ENCODE measurements around the gene KIAA1671.

Gene KIAA1671

DNA sequence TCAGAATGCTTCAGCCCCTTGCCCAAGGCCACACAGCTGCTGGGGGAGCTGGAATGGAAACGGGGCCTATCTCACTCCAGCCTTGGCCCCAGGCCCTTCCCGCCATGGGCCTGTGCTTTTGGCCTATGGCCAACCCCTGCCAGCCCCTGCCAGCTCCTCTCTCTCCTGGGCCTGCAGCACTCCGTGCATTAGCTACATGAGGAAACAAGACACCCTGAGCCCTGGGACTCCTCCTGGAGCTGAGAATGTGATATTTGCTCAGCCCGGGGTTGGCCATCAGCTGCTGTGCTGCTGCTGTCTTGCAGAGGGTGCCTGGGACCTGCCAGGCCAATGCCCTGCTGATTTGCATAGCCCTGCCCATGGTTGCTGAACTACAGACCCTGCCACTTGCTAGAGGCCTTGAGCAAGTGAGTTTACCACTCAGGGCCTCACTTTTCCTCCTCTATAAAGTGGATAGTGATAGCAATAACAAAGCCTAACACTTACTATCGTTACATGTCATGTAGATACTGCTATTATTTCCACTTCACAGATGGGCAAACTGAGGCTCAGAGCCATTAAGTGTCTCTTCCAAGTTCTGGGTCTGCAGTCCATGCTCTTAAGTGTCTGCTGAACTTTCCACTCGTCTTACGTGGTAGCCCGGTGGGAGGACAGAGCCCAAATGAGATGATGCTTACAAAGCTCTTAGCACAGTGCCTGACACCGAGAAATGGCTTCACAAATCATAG, 99.6 kb downstream of the KIAA1671 start:
- DNase-seq (ENCODE audit: extremely low read depth, low read depth): no peak
- TF ChIP-seq, protein P1, sequence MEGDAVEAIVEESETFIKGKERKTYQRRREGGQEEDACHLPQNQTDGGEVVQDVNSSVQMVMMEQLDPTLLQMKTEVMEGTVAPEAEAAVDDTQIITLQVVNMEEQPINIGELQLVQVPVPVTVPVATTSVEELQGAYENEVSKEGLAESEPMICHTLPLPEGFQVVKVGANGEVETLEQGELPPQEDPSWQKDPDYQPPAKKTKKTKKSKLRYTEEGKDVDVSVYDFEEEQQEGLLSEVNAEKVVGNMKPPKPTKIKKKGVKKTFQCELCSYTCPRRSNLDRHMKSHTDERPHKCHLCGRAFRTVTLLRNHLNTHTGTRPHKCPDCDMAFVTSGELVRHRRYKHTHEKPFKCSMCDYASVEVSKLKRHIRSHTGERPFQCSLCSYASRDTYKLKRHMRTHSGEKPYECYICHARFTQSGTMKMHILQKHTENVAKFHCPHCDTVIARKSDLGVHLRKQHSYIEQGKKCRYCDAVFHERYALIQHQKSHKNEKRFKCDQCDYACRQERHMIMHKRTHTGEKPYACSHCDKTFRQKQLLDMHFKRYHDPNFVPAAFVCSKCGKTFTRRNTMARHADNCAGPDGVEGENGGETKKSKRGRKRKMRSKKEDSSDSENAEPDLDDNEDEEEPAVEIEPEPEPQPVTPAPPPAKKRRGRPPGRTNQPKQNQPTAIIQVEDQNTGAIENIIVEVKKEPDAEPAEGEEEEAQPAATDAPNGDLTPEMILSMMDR (IDR thresholded peaks at IDR 0.05; ENCODE audit: low read depth, low read length): no peak

DNA sequence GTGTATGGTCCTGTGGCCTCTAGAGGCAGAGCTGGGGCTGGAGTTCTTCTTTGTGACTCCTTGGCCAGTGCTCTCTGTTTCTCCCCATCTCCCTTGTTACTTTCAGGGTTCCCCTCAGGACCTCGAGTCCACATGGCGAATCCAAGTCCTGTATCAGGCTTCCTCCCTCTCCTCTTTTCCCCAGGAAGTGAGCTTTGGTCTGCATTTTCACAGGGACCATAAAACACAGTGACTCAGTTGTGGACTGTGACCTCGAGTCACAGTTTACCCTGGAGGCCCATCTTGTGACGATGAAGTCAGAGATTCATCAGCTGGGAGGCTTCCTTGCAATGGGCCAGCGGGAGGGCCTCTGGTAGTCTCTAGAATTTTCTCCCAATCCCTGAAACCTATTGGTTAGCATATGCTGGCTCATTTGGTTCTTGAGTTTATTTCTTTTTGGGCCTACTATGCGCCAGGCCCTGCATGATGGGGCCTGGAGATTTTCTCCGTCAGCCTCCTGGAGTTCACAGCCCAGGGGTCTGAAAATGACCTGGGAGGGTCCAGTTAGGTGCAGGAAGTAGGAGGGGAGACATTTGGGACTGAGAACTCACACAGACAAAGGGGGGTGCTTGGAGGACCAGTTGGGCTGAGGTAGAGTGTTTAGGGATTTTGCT, 100.8 kb downstream of the KIAA1671 start:
- TF ChIP-seq, protein P1 (IDR thresholded peaks at IDR 0.05; ENCODE audit: low read depth, low read length): no peak
- no peak for DNase-seq (ENCODE audit: extremely low read depth, low read depth)

DNA sequence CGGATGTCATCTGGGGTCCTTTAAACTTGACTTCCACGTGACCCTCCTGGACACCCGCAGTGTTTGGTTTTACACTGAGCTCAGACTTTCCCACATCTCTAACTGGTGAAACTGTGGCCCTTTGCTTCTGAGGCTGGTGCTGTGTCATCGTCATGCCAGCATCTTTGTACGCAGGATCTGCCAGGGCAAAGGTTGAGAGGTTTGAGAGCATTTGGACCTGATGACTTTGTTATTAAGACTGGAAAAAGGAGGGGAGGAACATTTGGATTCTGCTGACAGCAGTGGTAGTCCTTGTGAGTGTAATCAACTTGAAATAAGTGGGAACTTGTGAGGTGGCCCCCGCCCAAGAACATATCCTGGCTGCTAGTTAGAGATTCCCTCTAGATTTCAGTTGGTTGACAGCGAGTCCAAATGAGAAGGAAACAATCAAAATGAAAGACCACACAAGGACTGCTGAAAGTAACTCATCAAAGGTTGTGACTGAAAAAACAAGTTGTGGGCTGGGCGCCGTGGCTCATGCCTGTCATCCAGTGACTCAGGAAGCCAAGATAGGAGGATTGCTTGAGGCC, 102.5 kb downstream of the KIAA1671 start:
- TF ChIP-seq, protein P1 (IDR thresholded peaks at IDR 0.05; ENCODE audit: low read depth, low read length): no peak
- DNase-seq (ENCODE audit: extremely low read depth, low read depth): no peak

DNA sequence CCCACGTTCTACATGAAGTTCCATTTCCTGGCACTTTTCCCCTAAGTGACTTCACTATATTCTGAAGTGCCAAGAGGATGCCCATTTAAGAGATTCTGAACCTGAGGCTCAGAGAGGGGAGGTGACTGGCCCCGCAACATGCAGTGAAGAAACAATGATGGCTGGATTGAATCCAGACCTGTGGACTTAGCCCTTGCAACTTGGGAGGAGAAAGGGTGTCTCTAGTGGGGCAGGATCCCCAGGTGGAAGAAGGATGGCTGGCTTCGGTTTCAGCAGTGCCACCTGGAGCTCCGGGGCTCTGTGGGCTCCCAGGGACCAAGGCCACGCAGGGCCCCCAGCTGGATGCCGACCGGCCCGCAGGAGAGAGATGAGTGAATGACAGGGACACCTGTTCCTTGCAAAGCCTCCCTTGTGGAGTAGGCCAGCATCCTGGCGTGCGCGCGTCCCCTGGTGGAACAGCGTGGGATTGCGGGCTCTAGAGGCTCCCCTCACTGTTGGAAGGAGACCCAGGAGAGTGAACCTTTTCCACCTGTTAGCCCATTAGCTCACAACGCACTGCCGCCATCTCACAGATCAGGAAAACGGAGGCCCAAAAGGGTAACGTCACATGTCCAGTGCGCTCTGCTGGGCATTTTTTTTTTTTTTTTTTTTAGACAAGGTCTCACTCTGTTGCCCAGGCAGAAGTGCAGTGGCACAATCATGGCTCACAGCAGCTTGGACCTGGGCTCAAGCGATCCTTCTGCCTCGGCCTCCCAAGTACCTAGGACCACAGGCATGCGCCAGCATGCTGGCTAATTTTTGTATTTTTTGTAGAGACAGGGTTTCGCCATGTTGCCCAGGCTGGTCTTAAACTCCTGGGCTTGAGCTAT, 104.7 kb downstream of the KIAA1671 start:
- DNase-seq (ENCODE audit: extremely low read depth, low read depth): no peak
- TF ChIP-seq, protein P1 (IDR thresholded peaks at IDR 0.05; ENCODE audit: low read depth, low read length): peak; percentile 91

DNA sequence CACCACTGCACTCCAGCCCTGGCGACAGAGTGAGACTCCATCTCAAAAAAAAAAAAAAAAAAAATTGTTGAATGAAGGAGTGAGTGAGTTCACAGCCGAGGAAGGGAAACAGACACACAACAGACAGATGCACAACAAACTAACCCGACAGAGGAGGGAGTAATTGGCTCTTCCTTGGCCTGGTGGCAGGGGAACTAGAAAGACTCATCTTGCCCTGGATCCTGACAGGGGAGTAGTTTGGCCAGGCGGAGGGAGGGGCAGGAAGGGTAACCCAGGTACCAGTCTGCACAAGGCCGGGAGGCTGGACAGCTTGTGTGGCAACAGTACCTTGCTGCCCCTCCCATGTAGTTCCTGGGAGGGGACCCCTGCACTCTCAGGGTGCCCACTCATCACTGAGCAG, 106.9 kb downstream of the KIAA1671 start:
- no peak for DNase-seq (ENCODE audit: extremely low read depth, low read depth)
- TF ChIP-seq, protein P1 (IDR thresholded peaks at IDR 0.05; ENCODE audit: low read depth, low read length): no peak

DNA sequence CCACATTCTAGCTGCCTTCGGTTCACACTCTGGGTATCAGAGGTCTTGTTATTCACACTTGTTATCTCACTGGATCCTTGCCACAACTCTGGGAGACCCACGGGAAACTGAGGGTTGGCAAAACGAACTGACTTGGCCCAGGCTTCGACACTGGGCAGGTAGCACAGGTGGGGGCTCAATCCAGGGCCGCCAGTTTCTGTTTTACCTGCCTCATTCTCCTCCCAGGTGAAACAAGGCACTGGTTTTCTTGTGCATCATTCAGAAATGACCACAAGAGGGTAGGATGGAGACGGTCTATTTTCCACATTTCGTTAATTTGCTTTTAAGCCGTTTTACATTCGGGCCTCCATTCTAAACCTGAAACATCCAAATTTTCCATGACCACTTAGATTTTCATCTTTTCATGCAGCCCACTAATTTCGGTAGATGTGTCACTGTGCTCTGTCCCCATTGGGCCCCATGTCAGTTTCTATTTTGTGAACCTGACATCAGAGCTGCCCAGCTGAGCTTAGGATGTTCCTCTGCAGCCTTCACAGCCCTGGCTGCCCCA, 108.1 kb downstream of the KIAA1671 start:
- TF ChIP-seq, protein P1 (IDR thresholded peaks at IDR 0.05; ENCODE audit: low read depth, low read length): no peak
- DNase-seq (ENCODE audit: extremely low read depth, low read depth): no peak

All from AG09319 (cell line).